ENCODE measurements around the gene ZGRF1. TPM values are rescaled to one million over a fixed set of nuclear protein-coding genes. Genes with fewer than 3 reads are reported as not detected.

The ZGRF1 gene
- total RNA-seq, 1 donor from 2014 or later, result 2.4 TPM

DNA sequence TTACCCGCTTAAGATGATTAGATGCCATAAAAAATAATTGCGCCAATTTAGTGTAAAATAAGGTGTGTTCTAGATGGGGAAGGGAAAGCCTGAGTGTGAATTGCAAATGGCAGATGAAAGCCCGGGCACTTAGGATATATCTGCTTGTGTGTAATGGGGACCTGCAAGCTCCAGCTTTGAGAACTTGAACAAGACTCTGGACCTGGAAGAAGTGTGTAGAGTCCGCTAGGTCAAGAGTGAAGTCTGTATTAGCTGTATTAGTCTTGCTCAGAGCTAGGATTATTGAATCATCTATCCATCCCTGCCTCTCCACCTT, 124.9 kb downstream of the ZGRF1 start:
- Histone ChIP-seq H3K27me3 (ENCODE audit: control insufficient read depth, insufficient read depth, low read length) (peaks cover 63% of the 10 kb centered on the region), H3K36me3 (ENCODE audit: control insufficient read depth, insufficient read depth, low read length) (no peaks in the 10 kb centered on the region), H3K4me3 (ENCODE audit: low read depth, low read length) (no peak overlapping the region)
- FAIRE-seq (no peak), DNase-seq (ENCODE audit: low read depth) (no peak)
- TF ChIP-seq, protein P1, sequence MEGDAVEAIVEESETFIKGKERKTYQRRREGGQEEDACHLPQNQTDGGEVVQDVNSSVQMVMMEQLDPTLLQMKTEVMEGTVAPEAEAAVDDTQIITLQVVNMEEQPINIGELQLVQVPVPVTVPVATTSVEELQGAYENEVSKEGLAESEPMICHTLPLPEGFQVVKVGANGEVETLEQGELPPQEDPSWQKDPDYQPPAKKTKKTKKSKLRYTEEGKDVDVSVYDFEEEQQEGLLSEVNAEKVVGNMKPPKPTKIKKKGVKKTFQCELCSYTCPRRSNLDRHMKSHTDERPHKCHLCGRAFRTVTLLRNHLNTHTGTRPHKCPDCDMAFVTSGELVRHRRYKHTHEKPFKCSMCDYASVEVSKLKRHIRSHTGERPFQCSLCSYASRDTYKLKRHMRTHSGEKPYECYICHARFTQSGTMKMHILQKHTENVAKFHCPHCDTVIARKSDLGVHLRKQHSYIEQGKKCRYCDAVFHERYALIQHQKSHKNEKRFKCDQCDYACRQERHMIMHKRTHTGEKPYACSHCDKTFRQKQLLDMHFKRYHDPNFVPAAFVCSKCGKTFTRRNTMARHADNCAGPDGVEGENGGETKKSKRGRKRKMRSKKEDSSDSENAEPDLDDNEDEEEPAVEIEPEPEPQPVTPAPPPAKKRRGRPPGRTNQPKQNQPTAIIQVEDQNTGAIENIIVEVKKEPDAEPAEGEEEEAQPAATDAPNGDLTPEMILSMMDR (IDR thresholded peaks at IDR 0.05; ENCODE audit: insufficient read depth, low read length, severe bottlenecking), result no peak

DNA sequence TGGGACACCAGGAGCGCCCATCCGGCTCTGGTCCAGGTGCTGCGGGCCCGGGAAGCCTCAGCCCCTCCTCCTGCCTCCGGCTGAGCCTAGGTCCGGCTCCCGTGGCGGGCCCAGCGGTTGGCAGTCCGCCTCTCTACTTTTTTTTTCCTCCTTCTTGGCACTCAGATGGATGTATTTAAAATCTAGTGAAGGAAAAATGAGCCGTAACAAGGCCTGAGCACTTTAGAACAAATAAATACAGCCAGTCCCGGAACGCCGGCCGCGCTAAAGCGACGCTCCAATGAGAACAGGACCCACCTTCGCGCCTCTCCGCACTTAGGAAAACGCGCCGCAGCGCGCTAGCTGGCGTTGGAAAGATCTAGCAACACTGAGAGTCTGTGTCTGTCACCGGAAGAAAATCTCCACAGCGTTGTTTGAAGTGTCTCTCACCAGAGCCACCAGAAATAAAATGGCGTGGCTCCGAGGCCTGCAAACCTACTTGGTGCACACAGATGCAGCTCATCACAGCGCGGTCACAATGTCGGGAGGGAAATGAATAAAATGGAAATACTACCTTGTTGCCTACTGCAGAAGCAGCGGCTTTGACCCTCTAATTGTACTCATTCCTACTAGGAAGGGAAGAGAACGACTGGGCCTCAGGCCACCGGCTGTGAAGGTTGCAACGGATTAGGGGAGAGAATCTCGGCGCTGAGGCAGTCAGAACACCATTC, 125.5 kb downstream of the ZGRF1 start:
- FAIRE-seq (no peak), DNase-seq (ENCODE audit: low read depth) (no peak)
- H3K36me3 ChIP-seq (ENCODE audit: control insufficient read depth, insufficient read depth, low read length), result no peaks in the 10 kb centered on the region
- TF ChIP-seq, protein P1 (IDR thresholded peaks at IDR 0.05; ENCODE audit: insufficient read depth, low read length, severe bottlenecking), result no peak
- H3K27me3 ChIP-seq (ENCODE audit: control insufficient read depth, insufficient read depth, low read length), result peaks cover 63% of the 10 kb centered on the region
- H3K4me3 ChIP-seq (ENCODE audit: low read depth, low read length), result no peak overlapping the region

DNA sequence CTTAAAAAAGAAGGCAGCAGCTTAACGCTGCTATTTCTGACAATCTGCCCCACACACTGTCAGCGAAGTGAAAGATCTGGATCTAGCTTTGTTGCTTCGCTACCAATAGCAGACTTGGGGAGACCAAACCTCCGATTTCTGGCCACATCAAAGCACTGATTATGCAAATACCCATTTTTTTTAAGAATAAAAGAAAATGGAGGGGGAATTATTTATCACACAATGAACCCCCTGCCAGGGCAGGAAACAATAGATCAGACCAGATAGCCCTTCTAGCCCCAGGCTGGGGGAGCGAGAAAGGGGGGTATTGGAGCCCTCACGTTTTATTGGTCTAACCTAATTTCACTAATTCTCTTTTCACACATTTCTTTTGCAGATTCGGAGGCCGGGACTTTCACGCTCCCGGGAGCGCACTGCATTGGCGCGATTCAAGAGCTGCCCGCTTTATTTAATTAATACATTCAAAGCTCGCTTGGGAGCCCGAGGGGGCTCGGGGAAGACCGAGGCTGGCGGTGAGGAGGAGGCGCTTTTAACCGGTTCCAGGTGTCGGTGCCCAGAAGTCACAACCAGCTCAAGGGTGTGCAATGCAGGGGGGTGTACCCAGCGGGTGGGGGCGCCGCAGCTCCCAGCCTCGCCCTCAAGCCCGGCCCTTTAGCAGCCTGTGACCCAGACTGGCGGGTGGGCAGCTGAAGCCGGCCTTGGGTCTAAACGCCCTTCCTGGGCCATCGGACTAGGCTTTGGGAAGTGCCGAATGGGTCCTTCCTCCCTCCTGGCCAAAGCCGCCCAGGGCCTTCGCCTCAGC, 126.2 kb downstream of the ZGRF1 start:
- no peak for DNase-seq (ENCODE audit: low read depth)
- H3K4me3 ChIP-seq (ENCODE audit: low read depth, low read length), result no peak overlapping the region
- FAIRE-seq, result no peak
- H3K36me3 ChIP-seq (ENCODE audit: control insufficient read depth, insufficient read depth, low read length), result no peaks in the 10 kb centered on the region
- TF ChIP-seq, protein P1 (IDR thresholded peaks at IDR 0.05; ENCODE audit: insufficient read depth, low read length, severe bottlenecking), result no peak
- peaks cover 57% of the 10 kb centered on the region for H3K27me3 ChIP-seq (ENCODE audit: control insufficient read depth, insufficient read depth, low read length)

DNA sequence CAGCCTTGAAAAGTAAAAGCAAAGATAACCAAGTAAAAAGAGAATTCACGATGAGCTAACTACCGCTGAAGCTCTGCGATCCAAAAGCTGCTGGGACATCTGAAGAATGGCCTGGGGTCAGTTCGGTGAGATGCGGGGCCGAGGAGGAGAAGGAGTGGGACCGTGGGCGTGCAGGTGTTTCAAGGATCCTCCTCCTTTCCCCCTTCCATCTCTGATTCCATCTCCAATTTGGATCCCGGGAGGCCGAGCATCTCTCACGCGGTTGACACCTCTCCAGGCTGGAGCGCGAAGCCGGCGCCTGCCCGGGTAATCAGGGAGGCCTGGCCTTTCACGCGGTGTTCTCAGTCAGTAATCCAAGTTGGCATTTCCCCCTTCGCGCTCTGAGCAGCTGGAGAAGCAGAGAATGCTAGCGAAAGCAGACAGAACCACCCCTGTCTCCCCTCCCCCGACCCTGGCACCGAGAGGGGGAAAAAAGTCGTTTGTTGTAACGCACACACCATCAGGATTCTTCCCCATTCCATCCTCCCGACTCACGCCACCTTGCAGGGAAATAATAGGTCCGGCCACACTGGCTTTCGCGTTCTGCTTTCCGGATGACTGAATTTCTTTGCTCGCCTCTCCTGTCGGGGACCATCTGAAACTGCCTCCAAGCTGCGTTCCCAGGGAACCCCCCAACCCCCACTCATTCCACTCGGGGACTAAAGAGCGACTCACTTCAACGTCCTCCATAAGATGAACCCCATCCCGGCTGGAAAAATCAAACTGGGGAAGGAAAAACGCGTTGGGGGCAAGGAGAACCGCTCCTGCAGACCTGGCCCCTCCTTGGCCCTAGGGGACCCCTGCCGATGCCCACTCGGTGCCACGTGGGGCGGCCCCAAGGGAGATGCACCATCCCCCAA, 127.2 kb downstream of the ZGRF1 start:
- DNase-seq (ENCODE audit: low read depth), result peak; percentile 40

DNA sequence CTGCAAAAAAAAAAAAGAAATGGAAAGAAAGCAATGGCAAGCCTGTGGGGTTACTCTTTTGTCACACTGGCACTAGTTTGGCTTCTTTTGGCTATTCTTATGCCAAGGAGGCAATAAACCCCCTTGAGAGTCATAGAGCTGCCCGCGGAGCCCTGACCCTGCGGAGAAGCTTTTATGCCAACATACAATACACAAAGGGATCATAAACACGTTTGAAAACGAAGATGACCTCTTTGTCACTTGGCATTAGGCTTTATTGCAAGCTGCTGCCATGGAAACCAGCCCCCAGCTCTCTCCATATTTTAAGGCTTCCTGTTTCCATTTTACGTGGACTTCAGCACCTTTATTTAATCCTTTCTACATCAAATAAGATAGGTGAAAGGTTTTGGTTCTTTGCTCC, 128.4 kb downstream of the ZGRF1 start:
- FAIRE-seq (no peak), DNase-seq (ENCODE audit: low read depth) (no peak)
- no peak overlapping the region for H3K4me3 ChIP-seq (ENCODE audit: low read depth, low read length)
- H3K27me3 ChIP-seq (ENCODE audit: control insufficient read depth, insufficient read depth, low read length), result peaks cover 43% of the 10 kb centered on the region
- TF ChIP-seq, protein P1 (IDR thresholded peaks at IDR 0.05; ENCODE audit: insufficient read depth, low read length, severe bottlenecking), result no peak
- H3K36me3 ChIP-seq (ENCODE audit: control insufficient read depth, insufficient read depth, low read length), result no peaks in the 10 kb centered on the region

More for the DNA sequence above, 127.2 kb downstream of the ZGRF1 start:
- TF ChIP-seq, protein P1 (IDR thresholded peaks at IDR 0.05; ENCODE audit: insufficient read depth, low read length, severe bottlenecking), result no peak
- H3K36me3 ChIP-seq (ENCODE audit: control insufficient read depth, insufficient read depth, low read length), result no peaks in the 10 kb centered on the region
- H3K4me3 ChIP-seq (ENCODE audit: low read depth, low read length), result no peak overlapping the region
- peaks cover 50% of the 10 kb centered on the region for H3K27me3 ChIP-seq (ENCODE audit: control insufficient read depth, insufficient read depth, low read length)
- no peak for FAIRE-seq

Measured in bronchial epithelial cell (primary cell).